NT2/D1 (cell line): ENCODE measurements around the gene WNK2.

Experiments used
- SUZ12 ChIP-seq: IDR thresholded peaks from 2 replicates; pipeline ENCODE4 v1.6.1; 2011; ENCODE audit not compliant: insufficient read length, insufficient read depth; ENCODE audit errors: extremely low read depth
- YY1 ChIP-seq: IDR thresholded peaks from 2 replicates; pipeline ENCODE4 v1.6.1; 2011; ENCODE audit not compliant: insufficient read length, insufficient read depth
- ZNF274 ChIP-seq: IDR thresholded peaks from 2 replicates; pipeline ENCODE4 v1.6.1; 2011; ENCODE audit warnings: mild to moderate bottlenecking, low read depth, low read length

DNA sequence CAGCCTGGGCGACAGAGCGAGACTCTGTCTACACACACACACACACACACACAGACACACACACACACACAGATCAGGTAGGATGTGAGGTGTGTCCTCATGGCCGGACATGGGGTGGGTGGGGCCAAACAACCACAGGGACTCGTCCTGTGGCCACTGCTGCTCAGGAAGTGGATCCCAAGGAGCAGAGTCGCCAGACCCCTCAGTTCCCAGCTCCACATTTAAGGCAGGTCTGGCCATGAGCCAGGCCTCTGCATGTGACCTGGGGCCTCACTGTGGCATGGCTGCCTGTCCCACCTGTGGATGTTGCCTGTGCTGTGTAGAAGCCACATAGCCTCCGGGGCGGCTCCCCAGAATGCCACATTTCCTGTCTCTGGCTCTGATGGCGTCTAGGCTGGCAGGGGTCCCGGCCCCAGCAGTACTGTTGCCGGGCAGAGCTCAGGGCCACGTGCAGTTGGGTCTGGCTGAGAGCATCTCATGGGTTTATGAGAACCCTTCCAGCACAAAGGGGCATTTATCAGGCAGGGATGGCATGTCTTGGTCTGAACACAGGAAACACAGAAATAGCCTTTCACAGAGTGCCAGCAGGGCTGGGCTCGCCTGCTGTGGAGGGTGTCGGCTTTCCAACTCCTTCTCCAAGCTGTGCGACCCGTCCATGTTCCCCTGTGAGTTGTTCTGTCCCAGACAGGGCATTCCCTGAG is 40.0 kb upstream of the WNK2 start:
- TF ChIP-seq YY1 (no peak), ZNF274 (no peak), SUZ12 (no peak)
